ENCODE data around the gene SLC17A7. TPM values are rescaled to one million over a fixed set of nuclear protein-coding genes. Genes with fewer than 3 reads are reported as not detected.
A peak's percentile ranks its signal among the peaks of the same experiment; 100 is the strongest.

The SLC17A7 gene
- total and polyA plus RNA-seq, 2 of the 13 experiments (the other 11 are each of a cell fraction or from before 2014, with no cell fraction given) = 0.32 TPM; not detected in 1

DNA sequence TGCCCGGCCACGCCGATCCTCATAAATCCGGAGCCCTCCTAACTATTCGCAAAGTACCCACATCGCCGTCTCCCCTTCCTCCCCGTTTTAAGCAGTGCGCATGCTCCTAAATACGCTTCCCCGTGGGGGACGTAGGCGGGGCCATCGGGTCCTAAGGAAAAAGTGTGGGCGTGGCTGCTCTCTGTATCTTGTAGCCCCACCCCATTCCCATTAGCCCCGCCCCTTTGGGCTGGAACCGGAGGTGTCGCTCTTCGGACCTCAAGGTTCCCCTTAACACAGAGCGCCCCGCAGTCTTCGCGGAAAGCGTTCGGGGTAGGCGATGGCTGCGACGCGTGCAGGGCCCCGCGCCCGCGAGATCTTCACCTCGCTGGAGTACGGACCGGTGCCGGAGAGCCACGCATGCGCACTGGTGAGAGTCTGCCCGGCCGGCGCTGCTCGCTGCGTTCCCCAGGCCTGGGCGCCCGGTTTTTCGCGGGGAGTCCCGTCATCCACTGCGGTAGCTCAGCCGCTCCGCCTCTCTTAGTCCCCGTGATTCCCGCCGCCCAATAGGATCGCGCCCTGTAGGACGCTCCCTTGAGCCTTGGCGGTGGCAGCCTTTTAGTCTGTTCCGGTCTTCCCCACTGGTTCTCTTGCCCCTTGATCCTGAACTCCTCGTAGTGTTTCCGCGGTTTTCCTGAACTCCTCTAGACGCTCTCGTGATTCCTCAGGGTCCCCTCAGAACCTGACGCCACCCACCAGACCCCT is 11.9 kb upstream of the SLC17A7 start, which contains the start of gene ALDH16A1 (continued):
- TF ChIP-seq IKZF5 (CRISPR knock-in tag; IDR thresholded peaks at IDR 0.05) (peak; percentile 61; the same call in 1 of the 2 replicates), PCBP2 (optimal IDR thresholded peaks at IDR 0.05; ENCODE audit: low read depth, low read length, poor library complexity, severe bottlenecking) (no peak), ZNF530 (CRISPR knock-in tag; IDR thresholded peaks at IDR 0.05; ENCODE audit: low read depth) (no peak), ZNF598 (CRISPR knock-in tag; IDR thresholded peaks at IDR 0.05; ENCODE audit: borderline replicate concordance) (no peak), POLR2AphosphoS2 (IDR thresholded peaks at IDR 0.05; ENCODE audit: low read depth, low read length) (0 out of 2 replicates have a peak, but pooled peaks have one; percentile 36), ZNF160 (CRISPR knock-in tag; IDR thresholded peaks at IDR 0.05) (no peak; the same call in 1 of the 2 replicates), ZNF674 (CRISPR knock-in tag; IDR thresholded peaks at IDR 0.05; ENCODE audit: low read depth) (no peak), ISL2 (CRISPR knock-in tag; IDR thresholded peaks at IDR 0.05) (no peak), ARNTL (CRISPR knock-in tag; IDR thresholded peaks at IDR 0.05) (no peak), HNRNPL (IDR thresholded peaks at IDR 0.05; ENCODE audit: low read depth, low read length) (0 out of 2 replicates have a peak, but pooled peaks have one; percentile 33), ELF1 (CRISPR knock-in tag; IDR thresholded peaks at IDR 0.05) (peak; percentile 86), ZNF720 (CRISPR knock-in tag; IDR thresholded peaks at IDR 0.05) (no peak), ASH2L (IDR thresholded peaks at IDR 0.05; ENCODE audit: insufficient read length, low read depth, low read length) (peak; percentile 67), TAF1 (CRISPR knock-in tag; IDR thresholded peaks at IDR 0.05) (peak; percentile 66), ZFY (CRISPR knock-in tag; IDR thresholded peaks at IDR 0.05) (peak; percentile 94), ZNF326 (CRISPR knock-in tag; IDR thresholded peaks at IDR 0.05; ENCODE audit: borderline replicate concordance) (no peak), SNRNP70 (IDR thresholded peaks at IDR 0.05; ENCODE audit: low read depth, low read length) (no peak), HNRNPLL (IDR thresholded peaks at IDR 0.05; ENCODE audit: low read depth, low read length, poor library complexity, severe bottlenecking) (peak; percentile 87), ZBTB44 (CRISPR knock-in tag; IDR thresholded peaks at IDR 0.05) (no peak), AGO1 (IDR thresholded peaks at IDR 0.05; ENCODE audit: low read depth, low read length, poor library complexity, severe bottlenecking) (peak; percentile 35), ZNF44 (CRISPR knock-in tag; IDR thresholded peaks at IDR 0.05) (no peak; the same call in 1 of the 2 replicates)
- TF ChIP-seq, protein P1, sequence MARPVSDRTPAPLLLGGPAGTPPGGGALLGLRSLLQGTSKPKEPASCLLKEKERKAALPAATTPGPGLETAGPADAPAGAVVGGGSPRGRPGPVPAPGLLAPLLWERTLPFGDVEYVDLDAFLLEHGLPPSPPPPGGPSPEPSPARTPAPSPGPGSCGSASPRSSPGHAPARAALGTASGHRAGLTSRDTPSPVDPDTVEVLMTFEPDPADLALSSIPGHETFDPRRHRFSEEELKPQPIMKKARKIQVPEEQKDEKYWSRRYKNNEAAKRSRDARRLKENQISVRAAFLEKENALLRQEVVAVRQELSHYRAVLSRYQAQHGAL (CRISPR knock-in tag; IDR thresholded peaks at IDR 0.05; ENCODE audit: not compliant biosample characterization) = no peak
- TF ChIP-seq, protein P2, sequence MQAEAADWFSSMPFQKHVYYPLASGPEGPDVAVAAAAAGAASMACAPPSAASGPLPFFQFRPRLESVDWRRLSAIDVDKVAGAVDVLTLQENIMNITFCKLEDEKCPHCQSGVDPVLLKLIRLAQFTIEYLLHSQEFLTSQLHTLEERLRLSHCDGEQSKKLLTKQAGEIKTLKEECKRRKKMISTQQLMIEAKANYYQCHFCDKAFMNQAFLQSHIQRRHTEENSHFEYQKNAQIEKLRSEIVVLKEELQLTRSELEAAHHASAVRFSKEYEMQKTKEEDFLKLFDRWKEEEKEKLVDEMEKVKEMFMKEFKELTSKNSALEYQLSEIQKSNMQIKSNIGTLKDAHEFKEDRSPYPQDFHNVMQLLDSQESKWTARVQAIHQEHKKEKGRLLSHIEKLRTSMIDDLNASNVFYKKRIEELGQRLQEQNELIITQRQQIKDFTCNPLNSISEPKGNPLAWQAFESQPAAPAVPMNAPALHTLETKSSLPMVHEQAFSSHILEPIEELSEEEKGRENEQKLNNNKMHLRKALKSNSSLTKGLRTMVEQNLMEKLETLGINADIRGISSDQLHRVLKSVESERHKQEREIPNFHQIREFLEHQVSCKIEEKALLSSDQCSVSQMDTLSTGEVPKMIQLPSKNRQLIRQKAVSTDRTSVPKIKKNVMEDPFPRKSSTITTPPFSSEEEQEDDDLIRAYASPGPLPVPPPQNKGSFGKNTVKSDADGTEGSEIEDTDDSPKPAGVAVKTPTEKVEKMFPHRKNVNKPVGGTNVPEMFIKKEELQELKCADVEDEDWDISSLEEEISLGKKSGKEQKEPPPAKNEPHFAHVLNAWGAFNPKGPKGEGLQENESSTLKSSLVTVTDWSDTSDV (CRISPR knock-in tag; IDR thresholded peaks at IDR 0.05) = no peak
